Measurements from ENCODE around the gene LRRC75B. TPM values are rescaled to one million over a fixed set of nuclear protein-coding genes. Genes with fewer than 3 reads are reported as not detected.

Gene LRRC75B
- total and polyA plus RNA-seq, 2 of the 8 experiments (the other 6 are each of a cell fraction or from before 2014, with no cell fraction given): 12.2 to 26.6 TPM

DNA sequence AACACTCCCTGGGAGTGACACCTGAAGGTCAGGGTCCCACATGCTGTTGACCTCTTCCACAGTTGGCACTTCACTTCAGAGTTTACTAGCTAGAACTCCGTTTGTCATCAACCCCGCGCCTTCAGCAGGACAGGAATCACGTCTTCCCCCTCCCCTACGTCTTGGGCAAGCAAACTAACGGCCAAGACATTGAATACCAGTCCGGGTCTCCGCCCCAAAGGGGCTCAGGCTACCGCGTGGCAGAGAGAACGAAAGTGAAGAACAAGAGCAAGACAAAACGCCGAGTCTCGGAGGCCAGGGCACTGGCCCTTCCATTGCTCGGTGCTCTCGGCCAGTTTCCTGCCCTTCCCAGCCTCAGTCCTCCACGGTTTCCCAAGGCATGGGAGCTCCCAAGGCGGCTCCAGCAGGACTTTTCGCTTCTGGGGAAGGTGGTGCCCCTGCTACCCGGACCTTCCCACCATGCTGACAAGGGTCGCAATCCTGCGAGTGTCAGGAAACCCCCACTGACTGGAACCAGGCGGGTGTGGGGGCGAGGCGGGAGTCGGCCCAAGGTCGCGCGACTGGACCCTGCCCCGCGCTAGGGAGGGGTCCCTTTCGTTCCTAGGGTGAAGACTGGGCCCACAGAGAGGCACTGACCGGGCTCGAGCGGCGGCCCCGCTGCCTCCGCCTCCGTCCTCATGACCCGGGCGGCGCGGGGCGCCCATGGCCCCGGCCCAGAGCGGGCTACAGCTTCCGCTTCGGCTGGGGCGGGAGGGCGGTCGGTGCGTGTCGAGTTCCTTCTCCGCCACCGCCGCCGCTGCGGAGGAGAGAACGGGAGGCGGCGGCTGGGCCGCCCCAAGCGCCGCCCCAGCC is 38.3 kb downstream of the LRRC75B start, which contains the start of gene GUCD1:
Gene GUCD1, minus strand, starts transcription at position 826 of the 852 bp plus-strand sequence. Its CDS starts 147 bp downstream, at position 679.
- H3K79me2 ChIP-seq (ENCODE audit: control insufficient read depth in 1 of 2, insufficient read depth in 2 of 2, low read length in 2 of 2): peaks cover 40 to 84% of the 10 kb centered on the region in 2 experiments
- H2BK15ac ChIP-seq (ENCODE audit: low read length): peak within 1 kb of the TSS; percentile 25; the same call in 1 of the 2 replicates
- H4K5ac ChIP-seq (ENCODE audit: insufficient read length, low read depth, low read length): peak within 1 kb of the TSS; percentile 90
- H3K9me3 ChIP-seq (ENCODE audit: insufficient read depth in 2 of 2, low read depth in 1 of 2, low read length in 1 of 2): no peaks in the 10 kb centered on the region
- 3% methylated on average over 50 of the region's 64 CpGs; no CpG with 5 or more reads in 1 of the 2 experiments for WGBS, 2 experiments (ENCODE audit: extremely low coverage in 1 of 2, insufficient coverage in 1 of 2, insufficient read length in 1 of 2, insufficient replicate concordance in 2 of 2, low coverage in 1 of 2, low lambda C conversion rate in 2 of 2, missing lambda C conversion rate in 1 of 2)
- peak within 1 kb of the TSS; percentile 95 for H3K27ac ChIP-seq (ENCODE audit: low read depth, low read length)
- no peak within 1 kb of the TSS for H3K14ac ChIP-seq (ENCODE audit: insufficient read length)
- H3K4me3 ChIP-seq (ENCODE audit: extremely low read depth in 1 of 4, insufficient read depth in 2 of 4, low read depth in 3 of 4, low read length in 4 of 4): peak within 1 kb of the TSS; percentile 96 to 100 (median 100)
- peaks cover 0 to 16% (median 3%) of the 10 kb centered on the region in 4 experiments; a peak in 6 of 7 replicates for H3K4me1 ChIP-seq (replicated peaks in 1 of 4; ENCODE audit: control insufficient read depth in 3 of 4, insufficient read depth in 4 of 4, low read length in 3 of 4)
- H2AFZ ChIP-seq (ENCODE audit: low read length): peak within 1 kb of the TSS; percentile 34; the same call in 1 of the 2 replicates
- H3K4ac ChIP-seq (replicated peaks; ENCODE audit: insufficient read length, low read depth, low read length): peak within 1 kb of the TSS; percentile 54
- peaks cover 14 to 32% of the 10 kb centered on the region in 2 experiments for H4K20me1 ChIP-seq (replicated peaks in 1 of 2; ENCODE audit: control insufficient read depth in 1 of 2, insufficient read depth in 2 of 2, low read length in 2 of 2)
- peak within 1 kb of the TSS; percentile 86 to 90 for H3K4me2 ChIP-seq (ENCODE audit: insufficient read depth in 1 of 2, low read depth in 2 of 2, low read length in 2 of 2)
- peak within 1 kb of the TSS; percentile 83 for H3K56ac ChIP-seq (replicated peaks; ENCODE audit: insufficient read length, low read depth, low read length)
- FAIRE-seq: no peak
- H3K9ac ChIP-seq (replicated peaks in 1 of 4; ENCODE audit: extremely low read depth in 1 of 4, low read depth in 3 of 4, low read length in 3 of 4): peak within 1 kb of the TSS; percentile 93 to 97 (median 95)
- peaks cover 24% of the 10 kb centered on the region for H3K79me1 ChIP-seq (ENCODE audit: low read depth, low read length)
- H2BK12ac ChIP-seq (ENCODE audit: low read depth, low read length): no peak within 1 kb of the TSS; the same call in 1 of the 2 replicates
- peak within 1 kb of the TSS; percentile 33; the same call in 1 of the 2 replicates for H2AK5ac ChIP-seq (ENCODE audit: low read depth, low read length)
- H3K23me2 ChIP-seq (ENCODE audit: low read depth, low read length): peaks cover 17% of the 10 kb centered on the region
- H2BK120ac ChIP-seq (replicated peaks; ENCODE audit: low read depth, low read length): no peak within 1 kb of the TSS
- peak within 1 kb of the TSS; percentile 86 for H3K18ac ChIP-seq (ENCODE audit: extremely low read depth, low read length)
- H4K8ac ChIP-seq (ENCODE audit: extremely low read depth, insufficient read depth, low read length): peak within 1 kb of the TSS; percentile 97; the same call in 1 of the 2 replicates
- no peak for TF ChIP-seq RAD21 (IDR thresholded peaks at IDR 0.05 in 1 of 2, conservative IDR thresholded peaks at IDR 0.05 in 1 of 2; ENCODE audit: low read depth in 2 of 2, low read length in 2 of 2)
- TF ChIP-seq SRF (IDR thresholded peaks at IDR 0.05; ENCODE audit: low read depth, low read length): no peak
- peak; percentile 11; the same call in 1 of the 2 replicates for TF ChIP-seq TAF1 (IDR thresholded peaks at IDR 0.05; ENCODE audit: low read depth, low read length)
- peak; percentile 39 for TF ChIP-seq PHF8 (conservative IDR thresholded peaks at IDR 0.05; ENCODE audit: low read depth, low read length)
- peak in 1 of 2 experiments; percentile 34; a peak in 1 of 4 replicates for TF ChIP-seq HDAC2 (IDR thresholded peaks at IDR 0.05; ENCODE audit: borderline replicate concordance in 1 of 2, low read depth in 2 of 2, low read length in 2 of 2)
- TF ChIP-seq SP4 (IDR thresholded peaks at IDR 0.05; ENCODE audit: low read length): 0 out of 2 replicates have a peak, but pooled peaks have one; percentile 33
- TF ChIP-seq TAF7 (optimal IDR thresholded peaks at IDR 0.05; ENCODE audit: borderline replicate concordance, low read depth, low read length): peak; percentile 28
- no peak for TF ChIP-seq GTF2F1 (IDR thresholded peaks at IDR 0.05; ENCODE audit: borderline replicate concordance, low read depth, low read length)
- peak in 1 of 2 experiments; percentile 66; a peak in 1 of 3 replicates for TF ChIP-seq POLR2A (IDR thresholded peaks at IDR 0.05; ENCODE audit: control extremely low read depth in 1 of 2, low read depth in 2 of 2, low read length in 2 of 2)
- H4K91ac ChIP-seq (replicated peaks; ENCODE audit: insufficient read length, low read length): peak within 1 kb of the TSS; percentile 68
- H2BK5ac ChIP-seq (ENCODE audit: low read depth, low read length): peak within 1 kb of the TSS; percentile 96
- H3K23ac ChIP-seq (ENCODE audit: insufficient read length): no peak within 1 kb of the TSS
- CTCF ChIA-PET (ENCODE audit: partially characterized antibody): interaction anchor here (0.9 to 1.3 kb wide), 3 partner anchors 20 to 52 kb away, joined by 3 read pairs; no protein-coding TSS in a partner anchor
- H2BK20ac ChIP-seq (ENCODE audit: low read length): no peak within 1 kb of the TSS
- no peaks in the 10 kb centered on the region; a peak in 1 of 7 replicates for H3K27me3 ChIP-seq (replicated peaks in 1 of 4; ENCODE audit: control insufficient read depth in 3 of 4, extremely low read depth in 1 of 4, insufficient read depth in 3 of 4, low read length in 3 of 4)
- DNase-seq (ENCODE audit: low read depth in 1 of 2, low spot score in 2 of 2): no peak
- H3K36me3 ChIP-seq (ENCODE audit: control insufficient read depth in 2 of 4, insufficient read depth in 4 of 4, low read length in 3 of 4): peaks cover 9 to 23% (median 20%) of the 10 kb centered on the region in 4 experiments
- POLR2A ChIA-PET (ENCODE audit: partially characterized antibody): interaction anchor here (0.6 to 5.4 kb wide), 17 partner anchors 9 to 401 kb away, joined by 3 to 91 read pairs (median 4); partner anchors contain the start of genes ADORA2A, LRRC75B and SPECC1L
